Natural killer cell (primary cell): ENCODE measurements around the gene DVL2. TPM values are rescaled to one million over a fixed set of nuclear protein-coding genes. Genes with fewer than 3 reads are reported as not detected.

ENCODE experiments used
- ATAC-seq, 3 donors: fragments of 150-1000 bp in 2 of 3; fragments of 200-7000 bp in 1 of 3; cut with Tn5 transposase; 1 replicate in 1 of 3; 2 replicates in 2 of 3; pipeline ENCODE4 v1.10.0; 2021; ENCODE audit warnings: mild to moderate bottlenecking in 2 of 3, moderate library complexity in 2 of 3
- DNase-seq, 2 donors: peaks; one replicate each; pipeline versions ENCODE4 v3.0.0 to v3.0.0-alpha.2; 2013 to 2021; ENCODE audit warnings: mixed read lengths in 1 of 2
- H3K27ac ChIP-seq: one replicate; pipeline ENCODE4 v1.5.1; 2013; ENCODE audit warnings: mild to moderate bottlenecking, low read length
- H3K27me3 ChIP-seq: one replicate; pipeline ENCODE4 v1.6.1; 2013; ENCODE audit warnings: low read length; ENCODE audit not compliant: control insufficient read depth, insufficient read depth
- H3K36me3 ChIP-seq: one replicate; pipeline ENCODE4 v1.6.1; 2013; ENCODE audit warnings: low read length; ENCODE audit not compliant: control insufficient read depth, insufficient read depth
- H3K4me1 ChIP-seq: one replicate; pipeline ENCODE4 v1.6.1; 2013; ENCODE audit warnings: low read length; ENCODE audit not compliant: control insufficient read depth, insufficient read depth
- H3K4me3 ChIP-seq: one replicate; pipeline ENCODE4 v1.5.1; 2013; ENCODE audit warnings: low read length
- H3K9me3 ChIP-seq: one replicate; pipeline ENCODE4 v1.6.1; 2013; ENCODE audit warnings: low read length; ENCODE audit not compliant: control insufficient read depth, insufficient read depth
- H3K27ac Mint-ChIP-seq, 2 donors: one replicate each; pipeline ENCODE4 v1.8.0; 2022; ENCODE audit warnings: mild to moderate bottlenecking in 2 of 2, mixed read lengths in 2 of 2, moderate library complexity in 1 of 2
- H3K27me3 Mint-ChIP-seq, 2 donors: one replicate each; pipeline ENCODE4 v1.8.0; 2022; ENCODE audit warnings: low read depth in 2 of 2, mixed read lengths in 2 of 2
- H3K36me3 Mint-ChIP-seq: one replicate; pipeline ENCODE4 v1.8.0; 2022; ENCODE audit warnings: mixed read lengths
- H3K4me1 Mint-ChIP-seq, 2 donors: one replicate each; pipeline ENCODE4 v1.8.0; 2022; ENCODE audit warnings: mixed read lengths in 2 of 2
- H3K4me3 Mint-ChIP-seq: one replicate; pipeline ENCODE4 v1.8.0; 2022; ENCODE audit warnings: mild to moderate bottlenecking, moderate library complexity, mixed read lengths
- H3K9me3 Mint-ChIP-seq, 2 donors: one replicate each; pipeline ENCODE4 v1.8.0; 2022; ENCODE audit warnings: mixed read lengths in 2 of 2
- WGBS: methylation state at CpG from one replicate; pipeline ENCODE4 v1.1.7; 2013; ENCODE audit warnings: missing lambda C conversion rate; ENCODE audit not compliant: insufficient coverage; 5-methylcytosine and 5-hydroxymethylcytosine counted together
- intact Hi-C: fragments of 100-400 bp; cut with micrococcal nuclease; formaldehyde crosslinking; loops from one replicate; pipeline ENCODE4 v1.14.2; 2022
- total RNA-seq, 4 donors: library from RNA; stranded (reverse); fragments of 120-200 nt in 1 of 4; gene quantifications; one replicate each; pipeline versions ENCODE4 v1.2.3 to v1.2.4, GENCODE V29; 2013 to 2022
- TF ChIP-seq, protein P1 (sequence below): fragments of 200-600 bp; IDR thresholded peaks from one replicate; pipeline ENCODE4 v1.8.0; 2022; ENCODE audit warnings: antibody characterized with exemption

DVL2 gene
- total RNA-seq, 3 donors from 2014 or later (not counting 1 experiment from before 2014, with no cell fraction given) = 46.5 to 66.6 (median 61.5) TPM

DNA sequence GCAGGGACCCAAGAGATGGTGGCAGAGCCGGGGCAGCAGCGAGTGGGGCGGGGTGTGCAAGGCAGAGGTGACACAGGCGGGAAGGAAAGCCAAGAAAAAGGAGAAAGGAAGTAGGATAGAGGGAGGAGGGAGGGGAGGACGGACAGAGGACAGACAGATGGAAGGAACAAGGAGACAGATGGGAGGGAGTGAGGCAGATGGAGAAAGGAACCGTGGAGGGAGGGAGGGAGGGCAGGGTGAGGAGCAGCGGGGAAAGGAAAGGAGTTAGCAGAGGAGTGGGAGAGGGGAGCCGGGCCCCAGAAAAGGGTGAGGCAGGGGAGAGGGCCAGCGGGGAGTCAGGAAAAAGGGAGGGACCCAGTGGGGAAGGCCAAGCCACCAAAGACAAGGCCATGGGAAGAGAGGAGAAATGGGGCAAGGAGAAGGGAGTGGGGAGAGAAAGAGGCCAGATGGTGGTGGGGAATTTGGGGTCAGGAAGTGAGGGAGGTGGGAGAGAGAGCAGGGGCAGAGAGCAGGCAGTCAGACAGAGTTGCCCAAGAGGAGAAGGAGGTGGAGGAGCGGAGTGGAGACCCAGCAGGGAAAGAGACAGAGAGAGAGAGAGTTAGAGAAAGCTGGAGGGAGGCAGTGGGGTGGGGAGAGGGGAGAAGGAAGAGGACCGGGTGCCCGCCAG is 41.9 kb downstream of the DVL2 start:
- Mint-ChIP-seq H3K27ac (peak overlapping the region in 1 of 2 donors; percentile 33), H3K36me3 (no peaks in the 10 kb centered on the region), H3K4me3 (no peak overlapping the region), H3K27me3 (no peaks in the 10 kb centered on the region), H3K9me3 (no peaks in the 10 kb centered on the region), H3K4me1 (no peaks in the 10 kb centered on the region)
- Histone ChIP-seq H3K4me1 (no peaks in the 10 kb centered on the region), H3K27ac (no peak overlapping the region), H3K27me3 (no peaks in the 10 kb centered on the region), H3K9me3 (no peaks in the 10 kb centered on the region), H3K36me3 (no peaks in the 10 kb centered on the region), H3K4me3 (no peak overlapping the region)
- WGBS = 92% methylated on average over 12 of the region's 12 CpGs
- intact Hi-C loops = no loop called here
- TF ChIP-seq, protein P1, sequence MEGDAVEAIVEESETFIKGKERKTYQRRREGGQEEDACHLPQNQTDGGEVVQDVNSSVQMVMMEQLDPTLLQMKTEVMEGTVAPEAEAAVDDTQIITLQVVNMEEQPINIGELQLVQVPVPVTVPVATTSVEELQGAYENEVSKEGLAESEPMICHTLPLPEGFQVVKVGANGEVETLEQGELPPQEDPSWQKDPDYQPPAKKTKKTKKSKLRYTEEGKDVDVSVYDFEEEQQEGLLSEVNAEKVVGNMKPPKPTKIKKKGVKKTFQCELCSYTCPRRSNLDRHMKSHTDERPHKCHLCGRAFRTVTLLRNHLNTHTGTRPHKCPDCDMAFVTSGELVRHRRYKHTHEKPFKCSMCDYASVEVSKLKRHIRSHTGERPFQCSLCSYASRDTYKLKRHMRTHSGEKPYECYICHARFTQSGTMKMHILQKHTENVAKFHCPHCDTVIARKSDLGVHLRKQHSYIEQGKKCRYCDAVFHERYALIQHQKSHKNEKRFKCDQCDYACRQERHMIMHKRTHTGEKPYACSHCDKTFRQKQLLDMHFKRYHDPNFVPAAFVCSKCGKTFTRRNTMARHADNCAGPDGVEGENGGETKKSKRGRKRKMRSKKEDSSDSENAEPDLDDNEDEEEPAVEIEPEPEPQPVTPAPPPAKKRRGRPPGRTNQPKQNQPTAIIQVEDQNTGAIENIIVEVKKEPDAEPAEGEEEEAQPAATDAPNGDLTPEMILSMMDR = no peak
- ATAC-seq (no peak), DNase-seq (no peak)

DNA sequence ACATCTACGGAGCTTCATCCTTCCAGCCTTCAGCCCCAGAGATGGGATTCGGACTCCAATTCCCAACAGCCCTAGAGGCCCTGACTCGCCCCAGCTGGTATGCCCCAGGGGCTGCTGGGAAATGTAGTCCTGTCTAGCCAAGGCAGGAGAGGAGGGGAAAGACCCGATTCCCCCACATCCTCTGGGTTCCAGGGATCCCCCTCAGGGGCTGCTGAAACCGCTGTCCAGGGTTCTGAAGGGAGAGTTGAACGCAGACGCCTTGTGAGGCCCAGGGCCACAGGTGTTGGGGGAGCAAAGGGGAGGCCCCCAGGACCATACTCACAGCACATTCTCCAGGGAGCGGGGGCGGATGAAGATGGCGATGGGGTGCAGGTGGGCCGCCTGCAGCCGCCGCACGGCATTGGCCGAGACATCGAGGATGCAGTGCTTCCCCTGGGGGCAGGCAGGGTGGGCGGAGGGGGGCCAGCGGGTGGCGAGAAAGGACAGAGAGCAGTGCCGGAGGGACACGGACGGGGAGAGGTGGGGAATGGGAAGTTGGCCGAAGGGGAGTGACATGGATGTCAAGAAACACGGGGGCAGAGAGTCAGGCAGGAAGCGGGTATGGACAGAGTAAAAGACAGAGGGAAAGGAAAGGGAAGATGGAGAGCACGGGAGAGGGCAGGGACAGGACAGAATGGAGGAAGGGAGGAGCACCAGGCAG is 42.6 kb downstream of the DVL2 start:
- H3K27ac Mint-ChIP-seq = peak overlapping the region in 1 of 2 donors; percentile 33
- no peak overlapping the region for H3K4me3 Mint-ChIP-seq
- H3K27me3 ChIP-seq = no peaks in the 10 kb centered on the region
- peak in 2 of 3 donors; percentile 44 to 51 for ATAC-seq
- no peaks in the 10 kb centered on the region for H3K4me1 Mint-ChIP-seq
- no peaks in the 10 kb centered on the region for H3K27me3 Mint-ChIP-seq
- no peaks in the 10 kb centered on the region for H3K4me1 ChIP-seq
- no peak overlapping the region for H3K4me3 ChIP-seq
- no peaks in the 10 kb centered on the region for H3K36me3 Mint-ChIP-seq
- H3K36me3 ChIP-seq = no peaks in the 10 kb centered on the region
- DNase-seq = peak in 1 of 2 donors; percentile 44
- H3K9me3 ChIP-seq = no peaks in the 10 kb centered on the region
- H3K9me3 Mint-ChIP-seq = no peaks in the 10 kb centered on the region
- intact Hi-C loops = no loop called here
- TF ChIP-seq, protein P1 = no peak
- 88% methylated on average over 26 of the region's 26 CpGs for WGBS
- H3K27ac ChIP-seq = no peak overlapping the region

DNA sequence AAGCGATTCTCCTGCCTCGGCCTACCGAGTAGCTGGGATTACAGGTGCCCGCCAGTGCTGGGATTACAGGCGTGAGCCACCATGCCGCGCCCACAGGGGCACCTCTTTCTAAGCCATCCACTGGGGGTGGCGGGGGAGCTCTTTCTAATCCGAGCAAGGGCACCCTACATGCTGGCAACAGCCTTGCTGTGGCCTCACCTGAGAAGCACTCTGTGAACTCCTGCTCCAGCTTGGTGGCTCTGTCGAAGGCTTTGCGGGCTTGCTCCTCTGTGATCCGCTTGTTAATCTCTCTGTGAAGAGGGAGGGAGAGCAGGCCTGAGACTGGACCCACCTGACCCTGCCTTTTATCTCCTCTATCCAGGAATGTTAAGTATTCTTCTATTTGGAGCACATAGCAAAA is 43.2 kb downstream of the DVL2 start:
- H3K27me3 Mint-ChIP-seq = no peaks in the 10 kb centered on the region
- DNase-seq (no peak), ATAC-seq (no peak)
- H3K36me3 Mint-ChIP-seq = no peaks in the 10 kb centered on the region
- 96% methylated on average over 12 of the region's 12 CpGs for WGBS
- H3K4me1 Mint-ChIP-seq = peaks cover 0 to 5% of the 10 kb centered on the region in 2 donors
- no peaks in the 10 kb centered on the region for H3K9me3 Mint-ChIP-seq
- H3K4me1 ChIP-seq = no peaks in the 10 kb centered on the region
- no peak overlapping the region for H3K27ac Mint-ChIP-seq
- no peak overlapping the region for H3K4me3 Mint-ChIP-seq
- no peaks in the 10 kb centered on the region for H3K36me3 ChIP-seq
- intact Hi-C loops = no loop called here
- no peaks in the 10 kb centered on the region for H3K27me3 ChIP-seq
- no peak overlapping the region for H3K4me3 ChIP-seq
- H3K9me3 ChIP-seq = no peaks in the 10 kb centered on the region
- TF ChIP-seq, protein P1 = no peak
- H3K27ac ChIP-seq = no peak overlapping the region
